Activated naive CD4-positive, alpha-beta T cell treated with anti-CD3 and anti-CD28 coated beads, Interleukin-2, amount 50 U/mL, for 24 hours (primary cell): ENCODE data around the gene SPATA33.
A peak's percentile ranks its signal among the peaks of the same experiment; 100 is the strongest.

Experiments
- H3K27ac Mint-ChIP-seq: one replicate; pipeline ENCODE4 v1.8.0; 2021; ENCODE audit warnings: mild to moderate bottlenecking, mixed read lengths
- H3K27me3 Mint-ChIP-seq: one replicate; pipeline ENCODE4 v1.8.0; 2021; ENCODE audit warnings: mixed read lengths
- H3K36me3 Mint-ChIP-seq: one replicate; pipeline ENCODE4 v1.8.0; 2021; ENCODE audit warnings: mixed read lengths
- H3K4me1 Mint-ChIP-seq: one replicate; pipeline ENCODE4 v1.8.0; 2021; ENCODE audit warnings: mixed read lengths
- H3K4me3 Mint-ChIP-seq: one replicate; pipeline ENCODE4 v1.8.0; 2021; ENCODE audit warnings: mild to moderate bottlenecking, mixed read lengths
- H3K9me3 Mint-ChIP-seq: one replicate; pipeline ENCODE4 v1.8.0; 2021; ENCODE audit warnings: mixed read lengths

SPATA33 gene

GRCh38 chr16:89705006-89705405 lies 47.4 kb downstream of the SPATA33 start:
- H3K9me3 Mint-ChIP-seq: no peaks in the 10 kb centered on the region
- H3K36me3 Mint-ChIP-seq: no peaks in the 10 kb centered on the region
- H3K27me3 Mint-ChIP-seq: no peaks in the 10 kb centered on the region
- H3K4me1 Mint-ChIP-seq: peaks cover 19% of the 10 kb centered on the region
- H3K27ac Mint-ChIP-seq: no peak overlapping the region
- H3K4me3 Mint-ChIP-seq: no peak overlapping the region

- Mint-ChIP-seq H3K36me3 (no peaks in the 10 kb centered on the region), H3K27ac (no peak overlapping the region)
Measured at GRCh38 chr16:89706518-89707260, 49.1 kb downstream of the SPATA33 start.

GRCh38 chr16:89707695-89708094 lies 50.1 kb downstream of the SPATA33 start:
- Mint-ChIP-seq H3K27me3 (no peaks in the 10 kb centered on the region), H3K4me3 (no peak overlapping the region), H3K4me1 (peaks cover 10% of the 10 kb centered on the region), H3K9me3 (no peaks in the 10 kb centered on the region), H3K27ac (no peak overlapping the region), H3K36me3 (no peaks in the 10 kb centered on the region)

More at GRCh38 chr16:89706518-89707260, 49.1 kb downstream of the SPATA33 start:
- H3K27me3 Mint-ChIP-seq: no peaks in the 10 kb centered on the region
- H3K9me3 Mint-ChIP-seq: no peaks in the 10 kb centered on the region
- H3K4me1 Mint-ChIP-seq: peaks cover 14% of the 10 kb centered on the region
- no peak overlapping the region for H3K4me3 Mint-ChIP-seq

- Mint-ChIP-seq H3K4me3 (no peak overlapping the region), H3K9me3 (no peaks in the 10 kb centered on the region), H3K4me1 (peaks cover 9% of the 10 kb centered on the region), H3K27ac (no peak overlapping the region), H3K36me3 (no peaks in the 10 kb centered on the region), H3K27me3 (no peaks in the 10 kb centered on the region)
Measured at GRCh38 chr16:89708481-89708931, 50.9 kb downstream of the SPATA33 start.

- no peak overlapping the region for H3K4me3 Mint-ChIP-seq
- no peaks in the 10 kb centered on the region for H3K36me3 Mint-ChIP-seq
- H3K27me3 Mint-ChIP-seq: no peaks in the 10 kb centered on the region
- H3K4me1 Mint-ChIP-seq: peaks cover 9% of the 10 kb centered on the region
- no peaks in the 10 kb centered on the region for H3K9me3 Mint-ChIP-seq
- H3K27ac Mint-ChIP-seq: no peak overlapping the region
Measured at GRCh38 chr16:89709166-89709565, 51.5 kb downstream of the SPATA33 start.

- no peaks in the 10 kb centered on the region for H3K27me3 Mint-ChIP-seq
- peaks cover 14% of the 10 kb centered on the region for H3K4me1 Mint-ChIP-seq
- H3K9me3 Mint-ChIP-seq: no peaks in the 10 kb centered on the region
- peak overlapping the region; percentile 30 for H3K4me3 Mint-ChIP-seq
- peak overlapping the region; percentile 68 for H3K27ac Mint-ChIP-seq
- peaks cover under 1% of the 10 kb centered on the region for H3K36me3 Mint-ChIP-seq
Measured at GRCh38 chr16:89709716-89710432, 52.2 kb downstream of the SPATA33 start.

GRCh38 chr16:89710709-89711564 lies 53.3 kb downstream of the SPATA33 start:
- no peak overlapping the region for H3K4me3 Mint-ChIP-seq
- H3K9me3 Mint-ChIP-seq: no peaks in the 10 kb centered on the region
- peaks cover 13% of the 10 kb centered on the region for H3K4me1 Mint-ChIP-seq
- H3K36me3 Mint-ChIP-seq: peaks cover 2% of the 10 kb centered on the region
- H3K27ac Mint-ChIP-seq: no peak overlapping the region
- H3K27me3 Mint-ChIP-seq: no peaks in the 10 kb centered on the region

- Mint-ChIP-seq H3K9me3 (no peaks in the 10 kb centered on the region), H3K27me3 (no peaks in the 10 kb centered on the region), H3K27ac (no peak overlapping the region), H3K4me3 (peak overlapping the region; percentile 80), H3K4me1 (peaks cover 6% of the 10 kb centered on the region), H3K36me3 (peaks cover 4% of the 10 kb centered on the region)
Measured at GRCh38 chr16:89711601-89712273, 54.1 kb downstream of the SPATA33 start.

- no peaks in the 10 kb centered on the region for H3K27me3 Mint-ChIP-seq
- no peaks in the 10 kb centered on the region for H3K9me3 Mint-ChIP-seq
- H3K4me1 Mint-ChIP-seq: peaks cover 6% of the 10 kb centered on the region
- peak overlapping the region; percentile 72 for H3K27ac Mint-ChIP-seq
- peak overlapping the region; percentile 80 for H3K4me3 Mint-ChIP-seq
- H3K36me3 Mint-ChIP-seq: peaks cover 4% of the 10 kb centered on the region
Measured at GRCh38 chr16:89712274-89712781, 54.7 kb downstream of the SPATA33 start.

GRCh38 chr16:89716493-89716892 lies 58.9 kb downstream of the SPATA33 start:
- no peaks in the 10 kb centered on the region for H3K27me3 Mint-ChIP-seq
- H3K4me3 Mint-ChIP-seq: no peak overlapping the region
- H3K36me3 Mint-ChIP-seq: peaks cover 4% of the 10 kb centered on the region
- no peaks in the 10 kb centered on the region for H3K9me3 Mint-ChIP-seq
- H3K4me1 Mint-ChIP-seq: peaks cover 24% of the 10 kb centered on the region
- no peak overlapping the region for H3K27ac Mint-ChIP-seq

GRCh38 chr16:89716916-89717687 lies 59.5 kb downstream of the SPATA33 start:
- Mint-ChIP-seq H3K36me3 (peaks cover 4% of the 10 kb centered on the region), H3K27me3 (no peaks in the 10 kb centered on the region), H3K4me3 (no peak overlapping the region), H3K27ac (peak overlapping the region; percentile 23), H3K9me3 (no peaks in the 10 kb centered on the region), H3K4me1 (peaks cover 24% of the 10 kb centered on the region)

GRCh38 chr16:89717688-89718505 lies 60.3 kb downstream of the SPATA33 start:
- no peak overlapping the region for H3K27ac Mint-ChIP-seq

More at GRCh38 chr16:89717688-89718505, 60.3 kb downstream of the SPATA33 start:
- H3K36me3 Mint-ChIP-seq: peaks cover 7% of the 10 kb centered on the region
- H3K4me1 Mint-ChIP-seq: peaks cover 29% of the 10 kb centered on the region
- no peak overlapping the region for H3K4me3 Mint-ChIP-seq
- H3K9me3 Mint-ChIP-seq: no peaks in the 10 kb centered on the region
- no peaks in the 10 kb centered on the region for H3K27me3 Mint-ChIP-seq
